Endometrial microvascular endothelial cells (primary cell): Measurements from ENCODE around the gene TTI1. TPM values are rescaled to one million over a fixed set of nuclear protein-coding genes. Genes with fewer than 3 reads are reported as not detected.

Source experiments
- in situ Hi-C: cut with HindIII; loops from 2 replicates; pipeline ENCODE4 v1.10.0; 2017; ENCODE audit warnings: low sequenced_read_pairs, low pct_unique_long_range_greater_than_20kb; ENCODE audit errors: inconsistent ontology term
- total RNA-seq: library from RNA; depleted of rRNA; stranded (reverse); fragments of >200 nt; gene quantifications from one replicate; pipeline ENCODE4 v1.2.3, GENCODE V29; 2015; ENCODE audit errors: inconsistent ontology term

Gene TTI1
- total RNA-seq, 1 donor from 2014 or later = 22.5 TPM

DNA sequence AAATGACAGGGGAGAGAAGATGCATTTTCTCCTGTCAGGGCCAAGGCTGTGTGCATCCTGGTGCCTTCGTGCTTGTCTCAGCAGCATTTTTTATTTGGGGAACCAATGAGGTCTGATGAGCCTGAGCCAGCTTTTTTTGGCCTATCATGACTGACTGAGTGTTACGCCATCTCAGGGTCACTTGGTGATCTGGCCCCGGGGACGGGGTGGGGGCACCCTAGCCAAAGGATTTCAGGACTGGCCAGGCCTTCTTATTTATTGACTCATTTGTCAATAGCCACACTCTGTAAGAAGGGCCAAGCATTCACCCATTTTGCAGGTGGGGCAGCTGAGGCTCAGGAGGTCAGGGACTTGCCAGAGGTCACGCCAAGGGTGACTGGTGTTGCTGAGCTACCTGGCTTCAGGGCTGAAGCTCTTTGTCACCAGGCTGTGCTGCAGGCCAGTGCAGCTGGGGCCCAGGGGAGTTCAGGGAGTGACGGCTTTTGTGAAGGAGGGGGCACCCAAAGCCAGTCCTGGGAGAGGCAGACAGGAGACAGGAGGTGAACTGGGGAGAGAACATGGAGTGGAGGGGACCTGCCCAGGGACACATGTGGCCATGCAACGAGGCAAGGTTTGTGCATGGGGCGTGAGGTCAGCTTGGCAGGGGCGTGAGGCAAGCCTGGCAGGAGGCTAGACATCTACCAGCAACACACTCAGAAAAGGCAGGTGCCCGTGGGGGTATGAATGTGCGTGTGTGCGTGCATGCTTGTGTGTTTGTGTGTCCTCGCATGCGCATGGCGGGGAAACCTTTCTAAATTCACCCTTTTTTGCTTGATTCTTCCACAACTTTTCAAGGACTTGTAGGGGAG is 99.2 kb downstream of the TTI1 start:
- in situ Hi-C loops = no loop called here

Other genes starting within 250 kb of the TTI1 start
- 0.09 TPM for gene VSTM2L, start 130.3 kb downstream of the TTI1 start, total RNA-seq
- gene RPRD1B, start 290 bp upstream of the TTI1 start, total RNA-seq = 13.1 TPM
- 741 TPM for gene TGM2, start 131.8 kb upstream of the TTI1 start, total RNA-seq
- gene KIAA1755, start 227.3 kb upstream of the TTI1 start, total RNA-seq = 1.0 TPM